CD4-positive, alpha-beta T cell treated with Interleukin-1 beta for 1 hour (primary cell): ENCODE measurements around the gene BRIX1.
"Not testable (repeated sequence)": the region's sequence is repeated elsewhere in the genome, so short reads cannot be mapped to it uniquely, and the experiment has no call there.

Experiments
- DNase-seq, 2 donors: peaks; one replicate each; pipeline ENCODE4 v3.0.0-alpha.2; 2020 to 2022

Gene BRIX1

GRCh38 chr5:34916518-34916917, 1.0 kb downstream of the BRIX1 start:
- DNase-seq = no peak

GRCh38 chr5:34918025-34918424, 2.5 kb downstream of the BRIX1 start:
- DNase-seq = no peak

- no peak for DNase-seq
Observed at GRCh38 chr5:34919077-34919476, 3.6 kb downstream of the BRIX1 start.

GRCh38 chr5:34923256-34923655, 7.7 kb downstream of the BRIX1 start:
- not testable (repeated sequence) for DNase-seq

GRCh38 chr5:34923694-34924461, 8.4 kb downstream of the BRIX1 start:
- DNase-seq = no peak

GRCh38 chr5:34924462-34924765, 8.9 kb downstream of the BRIX1 start:
- no peak for DNase-seq

- no peak for DNase-seq
Observed at GRCh38 chr5:34926318-34926888, 10.9 kb downstream of the BRIX1 start.

GRCh38 chr5:34927785-34928184, 12.3 kb downstream of the BRIX1 start:
- DNase-seq = no peak

GRCh38 chr5:34928267-34928666, 12.8 kb downstream of the BRIX1 start:
- no peak for DNase-seq

GRCh38 chr5:34929134-34929719, 13.7 kb downstream of the BRIX1 start, which contains the start of gene DNAJC21:
DNAJC21 (plus strand) TSS chr5:34929559; CDS start chr5:34929820, 261 bp downstream.
- DNase-seq = peak; percentile 97 to 98

GRCh38 chr5:34929720-34930461, 14.4 kb downstream of the BRIX1 start:
- DNase-seq = peak; percentile 86 to 87

GRCh38 chr5:34930462-34930844, 14.9 kb downstream of the BRIX1 start:
- DNase-seq = no peak

GRCh38 chr5:34930870-34931269, 15.4 kb downstream of the BRIX1 start:
- DNase-seq = no peak

- no peak for DNase-seq
Observed at GRCh38 chr5:34932947-34933346, 17.4 kb downstream of the BRIX1 start.

- no peak for DNase-seq
Observed at GRCh38 chr5:34941936-34942335, 26.4 kb downstream of the BRIX1 start.

- no peak for DNase-seq
Observed at GRCh38 chr5:34944044-34944443, 28.5 kb downstream of the BRIX1 start.

GRCh38 chr5:34944460-34945047, 29.0 kb downstream of the BRIX1 start:
- DNase-seq = no peak

- no peak for DNase-seq
Observed at GRCh38 chr5:34957321-34957720, 41.8 kb downstream of the BRIX1 start.

- DNase-seq = peak in 1 of 2 donors; percentile 14
Observed at GRCh38 chr5:34957857-34958690, 42.6 kb downstream of the BRIX1 start.

- no peak for DNase-seq
Observed at GRCh38 chr5:34959323-34959722, 43.8 kb downstream of the BRIX1 start.

- DNase-seq = no peak
Observed at GRCh38 chr5:34967540-34967939, 52.0 kb downstream of the BRIX1 start.

- DNase-seq = no peak
Observed at GRCh38 chr5:34968258-34968657, 52.7 kb downstream of the BRIX1 start.
